ENCODE data around the gene PEPD.

The PEPD gene

GRCh38 chr19:33528404-33528803, 6.8 kb upstream of the PEPD start:
- H3K4me1 Mint-ChIP-seq (ENCODE audit: low read depth), result no peaks in the 10 kb centered on the region
- no peak overlapping the region for H3K27ac Mint-ChIP-seq
- no peaks in the 10 kb centered on the region for H3K36me3 Mint-ChIP-seq (ENCODE audit: low read depth)
- H3K27me3 Mint-ChIP-seq (ENCODE audit: low read depth), result no peaks in the 10 kb centered on the region
- H3K4me3 Mint-ChIP-seq, result no peak overlapping the region
- H3K9me3 Mint-ChIP-seq, result no peaks in the 10 kb centered on the region

GRCh38 chr19:33527125-33527524, 5.5 kb upstream of the PEPD start:
- peaks cover 2% of the 10 kb centered on the region for H3K27me3 Mint-ChIP-seq (ENCODE audit: low read depth)
- peaks cover 4% of the 10 kb centered on the region for H3K4me1 Mint-ChIP-seq (ENCODE audit: low read depth)
- no peak overlapping the region for H3K27ac Mint-ChIP-seq
- H3K4me3 Mint-ChIP-seq, result no peak overlapping the region
- H3K36me3 Mint-ChIP-seq (ENCODE audit: low read depth), result no peaks in the 10 kb centered on the region
- no peaks in the 10 kb centered on the region for H3K9me3 Mint-ChIP-seq

- Mint-ChIP-seq H3K9me3 (no peaks in the 10 kb centered on the region), H3K4me3 (no peak overlapping the region), H3K4me1 (ENCODE audit: low read depth) (peaks cover 14% of the 10 kb centered on the region), H3K27me3 (ENCODE audit: low read depth) (peaks cover 6% of the 10 kb centered on the region), H3K27ac (no peak overlapping the region), H3K36me3 (ENCODE audit: low read depth) (no peaks in the 10 kb centered on the region)
These were observed 2.6 kb upstream of the PEPD start for GRCh38 chr19:33524024-33524664.

GRCh38 chr19:33523167-33523566, 1.6 kb upstream of the PEPD start:
- no peaks in the 10 kb centered on the region for H3K36me3 Mint-ChIP-seq (ENCODE audit: low read depth)
- peaks cover 14% of the 10 kb centered on the region for H3K4me1 Mint-ChIP-seq (ENCODE audit: low read depth)
- H3K27me3 Mint-ChIP-seq (ENCODE audit: low read depth), result peaks cover 6% of the 10 kb centered on the region
- no peaks in the 10 kb centered on the region for H3K9me3 Mint-ChIP-seq
- H3K4me3 Mint-ChIP-seq, result no peak overlapping the region
- no peak overlapping the region for H3K27ac Mint-ChIP-seq

- H3K27ac Mint-ChIP-seq, result no peak overlapping the region
These were observed 726 bp upstream of the PEPD start for GRCh38 chr19:33522371-33522662.

GRCh38 chr19:33520844-33521479, 629 bp downstream of the PEPD start:
- H3K9me3 Mint-ChIP-seq, result no peaks in the 10 kb centered on the region
- H3K27ac Mint-ChIP-seq, result no peak overlapping the region
- H3K27me3 Mint-ChIP-seq (ENCODE audit: low read depth), result peaks cover 6% of the 10 kb centered on the region
- H3K36me3 Mint-ChIP-seq (ENCODE audit: low read depth), result no peaks in the 10 kb centered on the region
- peak overlapping the region; percentile 78 for H3K4me3 Mint-ChIP-seq
- peaks cover 14% of the 10 kb centered on the region for H3K4me1 Mint-ChIP-seq (ENCODE audit: low read depth)

More at GRCh38 chr19:33522371-33522662, 726 bp upstream of the PEPD start:
- H3K4me3 Mint-ChIP-seq, result peak overlapping the region; percentile 78
- H3K4me1 Mint-ChIP-seq (ENCODE audit: low read depth), result peaks cover 14% of the 10 kb centered on the region
- H3K9me3 Mint-ChIP-seq, result no peaks in the 10 kb centered on the region
- peaks cover 6% of the 10 kb centered on the region for H3K27me3 Mint-ChIP-seq (ENCODE audit: low read depth)
- H3K36me3 Mint-ChIP-seq (ENCODE audit: low read depth), result no peaks in the 10 kb centered on the region

- Mint-ChIP-seq H3K9me3 (no peaks in the 10 kb centered on the region), H3K36me3 (ENCODE audit: low read depth) (no peaks in the 10 kb centered on the region), H3K27ac (no peak overlapping the region), H3K27me3 (ENCODE audit: low read depth) (peaks cover 6% of the 10 kb centered on the region), H3K4me3 (peak overlapping the region; percentile 78), H3K4me1 (ENCODE audit: low read depth) (peaks cover 14% of the 10 kb centered on the region)
These were observed 1.4 kb downstream of the PEPD start for GRCh38 chr19:33520048-33520643.

- H3K27ac Mint-ChIP-seq, result no peak overlapping the region
These were observed 2.2 kb downstream of the PEPD start for GRCh38 chr19:33519416-33519815.

GRCh38 chr19:33518541-33518940, 3.0 kb downstream of the PEPD start:
- peaks cover 6% of the 10 kb centered on the region for H3K27me3 Mint-ChIP-seq (ENCODE audit: low read depth)
- H3K4me3 Mint-ChIP-seq, result no peak overlapping the region
- no peak overlapping the region for H3K27ac Mint-ChIP-seq
- no peaks in the 10 kb centered on the region for H3K36me3 Mint-ChIP-seq (ENCODE audit: low read depth)
- H3K4me1 Mint-ChIP-seq (ENCODE audit: low read depth), result peaks cover 14% of the 10 kb centered on the region
- no peaks in the 10 kb centered on the region for H3K9me3 Mint-ChIP-seq

More at GRCh38 chr19:33519416-33519815, 2.2 kb downstream of the PEPD start:
- no peaks in the 10 kb centered on the region for H3K36me3 Mint-ChIP-seq (ENCODE audit: low read depth)
- H3K9me3 Mint-ChIP-seq, result no peaks in the 10 kb centered on the region
- H3K4me1 Mint-ChIP-seq (ENCODE audit: low read depth), result peaks cover 14% of the 10 kb centered on the region
- peaks cover 6% of the 10 kb centered on the region for H3K27me3 Mint-ChIP-seq (ENCODE audit: low read depth)
- H3K4me3 Mint-ChIP-seq, result no peak overlapping the region

GRCh38 chr19:33517922-33518321, 3.7 kb downstream of the PEPD start:
- Mint-ChIP-seq H3K4me3 (no peak overlapping the region), H3K27ac (no peak overlapping the region), H3K9me3 (no peaks in the 10 kb centered on the region), H3K4me1 (ENCODE audit: low read depth) (peaks cover 14% of the 10 kb centered on the region), H3K36me3 (ENCODE audit: low read depth) (no peaks in the 10 kb centered on the region), H3K27me3 (ENCODE audit: low read depth) (peaks cover 6% of the 10 kb centered on the region)

GRCh38 chr19:33515921-33516320, 5.7 kb downstream of the PEPD start:
- H3K9me3 Mint-ChIP-seq, result no peaks in the 10 kb centered on the region
- H3K4me3 Mint-ChIP-seq, result no peak overlapping the region
- no peak overlapping the region for H3K27ac Mint-ChIP-seq
- H3K27me3 Mint-ChIP-seq (ENCODE audit: low read depth), result no peaks in the 10 kb centered on the region
- H3K36me3 Mint-ChIP-seq (ENCODE audit: low read depth), result no peaks in the 10 kb centered on the region
- peaks cover 4% of the 10 kb centered on the region for H3K4me1 Mint-ChIP-seq (ENCODE audit: low read depth)

- Mint-ChIP-seq H3K27ac (peak overlapping the region; percentile 62), H3K36me3 (ENCODE audit: low read depth) (no peaks in the 10 kb centered on the region)
These were observed 6.6 kb downstream of the PEPD start for GRCh38 chr19:33514885-33515551.

GRCh38 chr19:33513424-33513823, 8.2 kb downstream of the PEPD start:
- Mint-ChIP-seq H3K9me3 (no peaks in the 10 kb centered on the region), H3K36me3 (ENCODE audit: low read depth) (no peaks in the 10 kb centered on the region), H3K4me1 (ENCODE audit: low read depth) (no peaks in the 10 kb centered on the region), H3K4me3 (no peak overlapping the region), H3K27me3 (ENCODE audit: low read depth) (no peaks in the 10 kb centered on the region), H3K27ac (no peak overlapping the region)

More at GRCh38 chr19:33514885-33515551, 6.6 kb downstream of the PEPD start:
- no peak overlapping the region for H3K4me3 Mint-ChIP-seq
- H3K4me1 Mint-ChIP-seq (ENCODE audit: low read depth), result no peaks in the 10 kb centered on the region
- H3K9me3 Mint-ChIP-seq, result no peaks in the 10 kb centered on the region
- no peaks in the 10 kb centered on the region for H3K27me3 Mint-ChIP-seq (ENCODE audit: low read depth)

GRCh38 chr19:33512580-33513137, 8.9 kb downstream of the PEPD start:
- no peaks in the 10 kb centered on the region for H3K9me3 Mint-ChIP-seq
- H3K27me3 Mint-ChIP-seq (ENCODE audit: low read depth), result no peaks in the 10 kb centered on the region
- no peak overlapping the region for H3K27ac Mint-ChIP-seq
- no peak overlapping the region for H3K4me3 Mint-ChIP-seq
- H3K4me1 Mint-ChIP-seq (ENCODE audit: low read depth), result no peaks in the 10 kb centered on the region
- H3K36me3 Mint-ChIP-seq (ENCODE audit: low read depth), result no peaks in the 10 kb centered on the region

Data from T-helper 1 cell treated with Interleukin-12 subunit alpha and Interleukin-12 subunit beta and Interleukin-4 antibody, amounts not matched to agents 30 μg/mL and 1 μg/mL, for 36 hours (primary cell).